NOMO-1 (cell line): ENCODE results near the gene NAP1L4.

Experiments used
- DNase-seq, 2 experiments: peaks; one replicate each; lab custom pipeline; 2025; ENCODE audit not compliant: unreplicated experiment in 2 of 2; lab: John Stamatoyannopoulos, UW

NAP1L4 gene

GRCh38 chr11:2963761-2964160 is 28.4 kb downstream of the NAP1L4 start:
- no peak for DNase-seq

DNA sequence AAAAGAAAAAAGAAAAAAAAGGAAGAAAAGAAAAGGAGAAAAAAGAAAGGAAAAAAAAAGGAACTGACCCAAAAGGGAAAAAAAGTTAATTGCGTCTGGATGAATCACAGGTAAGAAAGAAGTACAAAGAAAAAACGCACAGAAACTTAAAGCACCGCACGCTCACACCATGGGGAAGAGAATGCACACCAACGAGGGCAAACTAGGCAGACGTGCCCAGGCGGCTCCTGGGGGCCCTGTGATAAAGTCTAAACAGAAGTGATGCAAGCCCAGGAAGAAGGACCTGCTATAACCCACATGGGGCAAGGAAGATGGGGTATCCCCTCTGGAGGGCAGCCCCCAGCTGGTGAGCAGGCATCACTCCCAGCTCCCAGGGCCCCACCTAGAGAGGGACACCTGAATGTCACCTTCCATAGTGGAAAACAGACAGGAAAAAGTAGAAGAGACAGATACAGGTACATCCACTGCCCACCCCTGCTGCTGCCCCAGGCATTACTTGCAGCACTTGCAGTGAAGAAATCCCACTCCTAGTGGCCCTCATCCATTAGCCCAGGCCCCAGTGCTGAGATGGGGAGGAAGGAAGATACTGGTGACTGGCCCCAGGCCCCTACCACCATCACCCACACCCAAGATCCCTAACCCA is 28.9 kb downstream of the NAP1L4 start:
- DNase-seq: peak; percentile 7 to 14

DNA sequence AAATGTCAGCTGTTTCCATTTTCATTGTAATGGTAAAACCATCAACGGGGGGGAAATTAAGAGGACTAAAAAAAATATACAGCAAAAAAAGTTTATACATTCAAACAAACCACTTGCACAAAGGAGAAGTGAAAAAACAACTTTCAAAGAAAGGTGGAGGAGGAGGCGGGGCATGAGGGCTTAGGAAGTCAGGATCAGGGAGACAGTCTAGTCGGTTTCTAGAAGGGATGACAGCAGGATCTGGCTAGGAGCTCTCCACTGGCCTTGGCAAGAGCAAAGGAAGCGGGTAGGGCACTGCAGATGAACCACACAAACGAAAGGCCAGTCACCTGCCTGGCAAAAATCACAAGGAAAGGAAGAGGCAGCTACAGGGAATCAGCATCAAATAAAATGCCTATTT is 31.0 kb downstream of the NAP1L4 start:
- DNase-seq: peak; percentile 15 to 21

- DNase-seq: no peak
These were observed 32.0 kb downstream of the NAP1L4 start for GRCh38 chr11:2960139-2960538.

DNA sequence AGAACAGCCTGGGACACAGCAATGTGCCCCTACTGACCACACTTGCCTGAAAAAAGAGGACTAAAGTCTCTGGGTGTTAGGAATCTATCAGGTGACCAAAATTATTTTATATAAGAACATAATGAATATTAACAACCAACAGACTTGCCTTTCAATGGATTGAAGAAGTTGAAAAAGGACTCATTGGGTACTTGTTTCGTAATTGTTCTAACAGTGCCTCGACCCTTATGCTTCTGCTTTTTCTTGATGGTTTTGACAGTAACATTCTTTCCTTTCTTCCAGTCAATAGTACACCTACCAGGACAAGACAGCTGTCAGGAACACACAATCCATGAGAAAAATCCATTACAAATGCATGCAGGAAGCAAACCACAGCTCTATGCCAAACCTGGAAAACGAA is 33.9 kb downstream of the NAP1L4 start:
- DNase-seq: peak; percentile 38 to 83

DNA sequence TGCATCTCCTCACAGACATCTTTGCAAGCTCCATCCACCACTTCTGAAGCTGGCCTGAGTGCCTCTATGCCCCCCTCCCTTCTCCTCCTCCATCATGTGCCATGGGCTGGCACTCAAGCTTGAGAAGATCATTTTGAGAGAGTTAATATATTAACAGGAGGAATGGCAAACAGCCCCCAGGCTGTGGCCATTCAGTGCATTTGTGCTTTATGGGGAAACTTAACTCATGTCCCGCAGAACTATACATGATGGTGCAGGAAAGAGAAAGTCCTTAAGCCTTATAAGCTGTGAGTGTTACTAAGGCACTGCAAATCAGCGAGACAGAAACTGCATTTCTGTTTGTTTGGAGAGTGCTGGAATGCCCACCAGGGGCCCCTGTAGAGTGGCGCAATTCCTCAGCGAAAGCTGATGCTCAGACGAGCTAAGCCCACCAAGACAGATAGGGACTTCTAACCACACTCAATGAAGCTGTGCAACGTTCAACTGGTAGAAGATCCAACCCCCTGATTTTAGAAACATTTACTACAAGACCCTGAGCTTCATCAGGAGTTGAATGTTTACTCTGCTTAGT is 36.1 kb downstream of the NAP1L4 start:
- no peak for DNase-seq

GRCh38 chr11:2954263-2954662 is 37.9 kb downstream of the NAP1L4 start:
- DNase-seq: no peak

DNA sequence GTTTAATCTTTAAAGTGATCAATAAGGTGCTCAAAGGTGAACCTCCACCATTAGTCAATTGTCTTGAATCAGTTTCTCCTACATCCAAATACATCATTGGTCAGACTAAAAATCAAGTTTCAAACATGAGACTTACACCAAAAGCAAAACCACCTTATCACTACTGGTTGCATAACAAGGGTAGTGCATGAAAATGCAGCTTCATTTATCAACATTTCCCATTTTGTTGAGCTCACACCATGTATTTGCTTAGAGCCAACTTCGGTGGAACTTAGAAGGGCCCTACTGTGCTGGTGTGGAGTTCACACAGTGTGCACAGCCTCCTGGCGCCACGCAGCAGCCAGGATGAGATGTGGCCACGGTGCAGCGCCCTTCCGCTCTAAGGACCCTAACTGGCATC is 39.8 kb downstream of the NAP1L4 start:
- peak; percentile 29 to 57 for DNase-seq

- peak in 1 of 2 experiments; percentile 54 for DNase-seq
These were observed 40.7 kb downstream of the NAP1L4 start for GRCh38 chr11:2951231-2952110.

GRCh38 chr11:2950825-2951224 is 41.3 kb downstream of the NAP1L4 start:
- DNase-seq: no peak

DNA sequence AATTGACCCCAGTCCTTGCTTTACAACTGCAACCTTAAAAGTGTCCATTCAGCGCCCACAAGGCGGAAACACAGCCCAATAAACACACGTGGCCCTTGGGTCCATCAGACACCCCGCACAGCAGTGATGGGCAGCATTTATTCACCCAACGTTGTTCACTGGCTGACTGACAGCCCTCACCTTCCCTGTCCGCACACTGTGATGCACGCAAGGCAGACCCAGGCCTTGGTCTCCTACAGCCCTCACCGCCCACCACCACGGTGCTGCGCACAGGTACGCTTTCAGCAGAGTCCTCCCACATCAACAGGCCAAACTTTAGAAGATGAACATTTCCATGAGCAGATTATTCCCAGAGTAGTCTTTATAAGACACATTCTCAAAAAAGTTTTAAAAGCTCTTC is 42.2 kb downstream of the NAP1L4 start:
- no peak for DNase-seq

- no peak for DNase-seq
These were observed 44.4 kb downstream of the NAP1L4 start for GRCh38 chr11:2947744-2948143.

- DNase-seq: no peak
These were observed 46.3 kb downstream of the NAP1L4 start for GRCh38 chr11:2945757-2946287.

DNA sequence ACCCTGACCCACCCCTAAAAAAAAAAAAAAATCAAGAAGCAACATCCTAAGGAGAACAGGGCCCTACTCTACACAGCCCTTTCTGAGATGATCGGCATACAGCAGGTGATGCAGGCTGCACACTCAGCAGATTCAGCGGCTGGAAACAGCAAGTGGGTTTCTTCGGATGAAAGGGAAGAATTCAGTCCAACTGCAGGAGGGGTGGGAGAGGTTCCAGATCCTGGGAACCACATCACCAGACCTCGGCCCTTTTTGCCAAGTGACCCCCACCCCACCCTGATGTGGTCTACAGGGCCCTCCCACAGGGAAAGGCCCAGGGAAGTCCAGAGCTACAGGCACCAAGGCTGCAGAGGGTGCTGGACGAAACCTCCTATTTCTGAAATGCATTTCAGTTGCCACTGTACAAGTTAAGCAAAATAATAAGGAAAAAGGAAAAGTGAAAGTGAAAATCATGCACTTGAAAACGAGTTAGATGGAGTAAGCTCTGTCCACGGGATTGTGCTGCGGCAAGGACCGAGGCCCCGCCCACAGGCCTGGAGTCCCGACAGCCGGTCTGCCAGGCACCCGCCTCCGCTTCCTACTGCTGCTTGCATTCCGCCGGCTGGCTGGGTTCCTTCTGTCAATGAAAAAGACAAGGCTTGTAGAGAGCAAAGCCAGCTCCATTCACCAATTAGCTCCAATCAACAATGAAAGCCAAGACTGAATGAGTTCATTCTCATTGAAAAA is 46.9 kb downstream of the NAP1L4 start:
- no peak for DNase-seq

GRCh38 chr11:2944530-2944929 is 47.6 kb downstream of the NAP1L4 start:
- DNase-seq: no peak

GRCh38 chr11:2943711-2944118 is 48.4 kb downstream of the NAP1L4 start:
- no peak for DNase-seq

DNA sequence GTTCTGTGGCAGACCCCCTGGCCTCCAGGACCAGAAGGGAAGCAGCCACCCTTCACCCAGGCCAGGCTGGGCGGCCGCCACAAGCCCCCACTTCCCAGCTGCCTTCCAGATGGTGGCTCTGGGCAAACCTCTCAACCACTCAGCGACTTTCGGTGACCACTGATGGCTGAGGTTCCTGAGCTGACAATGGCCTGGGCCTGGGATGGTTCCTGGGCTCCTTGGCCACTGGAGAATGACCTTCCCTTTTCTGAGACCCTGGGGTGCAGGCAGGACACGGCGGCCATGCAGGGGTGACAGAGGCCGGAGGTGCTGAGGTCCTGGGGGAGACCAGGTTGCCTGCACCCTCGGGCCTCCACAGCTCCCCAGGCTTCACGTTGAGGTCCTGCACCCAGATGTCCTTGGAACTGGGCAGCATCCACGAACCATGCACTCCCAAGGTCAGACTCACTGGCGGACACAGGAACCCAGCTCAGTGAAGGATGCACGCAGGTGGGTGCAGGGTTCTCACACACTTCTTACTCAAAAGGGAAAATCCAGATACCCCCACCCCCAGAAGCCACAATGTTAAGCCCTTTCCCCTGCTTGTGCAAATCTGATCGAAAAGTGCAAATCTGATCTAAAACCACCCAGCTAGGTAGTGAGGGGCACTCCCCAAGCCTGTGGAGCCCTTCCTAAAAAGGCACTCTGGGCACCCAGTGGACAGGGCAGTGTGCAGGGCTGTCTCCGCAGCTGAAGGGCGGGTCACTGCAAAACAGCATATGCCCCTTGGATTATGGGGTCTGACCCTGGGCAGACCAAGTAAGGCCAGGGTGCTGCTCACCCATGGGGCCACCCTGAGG is 49.0 kb downstream of the NAP1L4 start:
- DNase-seq: no peak

- no peak for DNase-seq
These were observed 49.7 kb downstream of the NAP1L4 start for GRCh38 chr11:2942447-2942846.

DNA sequence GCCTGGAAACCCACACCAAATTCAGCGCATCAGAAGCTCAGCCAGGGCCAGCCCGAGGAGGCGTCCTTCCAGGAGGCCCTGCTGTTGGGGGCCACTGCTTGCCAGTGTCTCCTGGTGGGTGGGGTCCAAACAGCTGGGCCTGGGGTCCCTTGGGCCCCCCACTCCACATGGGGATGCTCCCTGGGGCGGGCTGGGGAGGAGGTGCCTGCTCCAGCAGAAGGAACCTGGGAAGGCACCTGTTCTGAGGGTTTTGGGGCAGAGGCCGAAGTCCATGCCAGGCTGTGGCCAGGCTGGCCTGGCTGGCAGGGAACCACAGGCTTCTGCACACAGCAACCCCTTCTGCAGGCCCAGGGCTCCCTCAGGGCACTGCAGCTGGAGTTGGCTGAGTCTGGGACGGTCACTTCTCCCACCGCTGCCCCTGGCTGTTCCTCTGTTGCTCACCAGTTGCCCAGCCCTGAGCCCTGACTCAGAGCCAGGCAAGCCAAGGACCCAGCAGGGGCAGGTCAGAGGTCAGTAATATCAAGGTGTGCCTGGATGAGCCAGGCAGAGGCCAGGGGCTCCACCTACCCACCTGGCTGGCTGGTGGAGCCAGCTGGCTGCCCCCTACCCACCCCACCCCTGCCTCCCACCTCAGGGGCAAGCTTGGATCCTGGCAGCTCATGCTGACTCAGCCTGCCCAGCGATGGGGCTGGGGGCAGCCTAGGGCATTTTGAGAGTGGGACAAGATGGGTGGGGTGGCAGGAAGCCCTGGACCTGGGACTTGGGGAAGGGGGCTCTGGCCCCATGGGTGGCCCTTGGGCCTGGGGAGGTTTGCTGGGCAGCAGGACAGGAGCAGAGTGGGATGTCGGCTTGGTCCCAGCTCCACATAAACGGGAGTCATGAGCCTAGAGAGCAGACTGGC is 51.0 kb downstream of the NAP1L4 start:
- no peak for DNase-seq
